Measurements from ENCODE around the gene ABCC1. TPM values are rescaled to one million over a fixed set of nuclear protein-coding genes. Genes with fewer than 3 reads are reported as not detected.

The ABCC1 gene
- total and polyA plus RNA-seq, 2 of the 8 experiments (the other 6 are each of a cell fraction or from before 2014, with no cell fraction given), result 42.6 to 66.8 TPM

DNA sequence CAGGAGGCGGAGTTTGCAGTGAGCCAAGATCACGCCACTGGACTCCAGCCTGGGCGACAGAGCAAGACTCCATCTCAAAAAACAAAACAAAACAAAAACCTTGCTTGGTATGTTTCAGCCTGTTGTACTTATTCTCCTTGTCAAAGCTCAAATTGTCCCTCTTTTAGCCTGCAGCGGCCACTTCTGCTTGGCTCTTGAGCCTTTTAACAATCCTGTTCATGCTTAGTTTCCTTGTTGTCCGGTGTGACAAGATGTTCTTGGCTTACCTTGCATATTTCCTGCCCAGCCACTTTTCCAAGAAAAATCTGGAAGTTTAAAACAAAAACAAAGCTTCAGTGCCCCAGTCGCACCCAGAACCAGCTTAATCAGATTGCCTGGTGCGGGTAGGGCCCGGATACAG lies 81.0 kb downstream of the ABCC1 start:
- Histone ChIP-seq H4K20me1 (replicated peaks in 1 of 2; ENCODE audit: control insufficient read depth in 1 of 2, insufficient read depth in 2 of 2, low read length in 2 of 2) (peaks cover 2 to 3% of the 10 kb centered on the region in 2 experiments), H2AK5ac (ENCODE audit: low read depth, low read length) (no peak overlapping the region), H3K14ac (ENCODE audit: insufficient read length) (no peak overlapping the region), H3K4me1 (replicated peaks in 1 of 4; ENCODE audit: control insufficient read depth in 3 of 4, insufficient read depth in 4 of 4, low read length in 3 of 4) (peaks cover 0 to 2% (median 0%) of the 10 kb centered on the region in 4 experiments; a peak in 1 of 7 replicates), H4K8ac (ENCODE audit: extremely low read depth, insufficient read depth, low read length) (no peak overlapping the region), H2BK5ac (ENCODE audit: low read depth, low read length) (no peak overlapping the region), H2BK120ac (replicated peaks; ENCODE audit: low read depth, low read length) (no peak overlapping the region), H3K4me2 (ENCODE audit: insufficient read depth in 1 of 2, low read depth in 2 of 2, low read length in 2 of 2) (no peak overlapping the region), H3K4ac (replicated peaks; ENCODE audit: insufficient read length, low read depth, low read length) (no peak overlapping the region), H2BK15ac (ENCODE audit: low read length) (no peak overlapping the region), H3K18ac (ENCODE audit: extremely low read depth, low read length) (no peak overlapping the region), H3K79me1 (ENCODE audit: low read depth, low read length) (no peaks in the 10 kb centered on the region; the same call in none of the 2 replicates), H4K91ac (replicated peaks; ENCODE audit: insufficient read length, low read length) (no peak overlapping the region), H3K4me3 (ENCODE audit: extremely low read depth in 1 of 4, insufficient read depth in 2 of 4, low read depth in 3 of 4, low read length in 4 of 4) (no peak overlapping the region), H3K79me2 (ENCODE audit: control insufficient read depth in 1 of 2, insufficient read depth in 2 of 2, low read length in 2 of 2) (peaks cover 0 to 4% of the 10 kb centered on the region in 2 experiments; a peak in 2 of 4 replicates), H2BK12ac (ENCODE audit: low read depth, low read length) (no peak overlapping the region), H2AFZ (ENCODE audit: low read length) (no peak overlapping the region), H2BK20ac (ENCODE audit: low read length) (no peak overlapping the region), H3K9ac (replicated peaks in 1 of 4; ENCODE audit: extremely low read depth in 1 of 4, low read depth in 3 of 4, low read length in 3 of 4) (no peak overlapping the region), H3K36me3 (ENCODE audit: control insufficient read depth in 2 of 4, insufficient read depth in 4 of 4, low read length in 3 of 4) (peaks cover 0 to 12% (median 0%) of the 10 kb centered on the region in 4 experiments; a peak in 3 of 8 replicates), H3K23me2 (ENCODE audit: low read depth, low read length) (no peaks in the 10 kb centered on the region), H3K23ac (ENCODE audit: insufficient read length) (no peak overlapping the region), H3K56ac (replicated peaks; ENCODE audit: insufficient read length, low read depth, low read length) (no peak overlapping the region), H3K27me3 (replicated peaks in 1 of 4; ENCODE audit: control insufficient read depth in 3 of 4, extremely low read depth in 1 of 4, insufficient read depth in 3 of 4, low read length in 3 of 4) (no peaks in the 10 kb centered on the region), H3K9me3 (ENCODE audit: insufficient read depth in 2 of 2, low read depth in 1 of 2, low read length in 1 of 2) (no peaks in the 10 kb centered on the region), H3K27ac (ENCODE audit: low read depth, low read length) (no peak overlapping the region), H4K5ac (ENCODE audit: insufficient read length, low read depth, low read length) (no peak overlapping the region)
- ChIA-PET POLR2A (ENCODE audit: partially characterized antibody) (interaction anchor here (1.2 to 1.4 kb wide), 2 partner anchors 8 to 11 kb away, joined by 3 read pairs; no protein-coding TSS in a partner anchor), CTCF (ENCODE audit: partially characterized antibody) (interaction anchor here (0.8 to 2.9 kb wide), 2 partner anchors 156 to 264 kb away, joined by 4 to 7 read pairs; no protein-coding TSS in a partner anchor)
- FAIRE-seq (no peak), DNase-seq (ENCODE audit: low read depth in 1 of 2, low spot score in 2 of 2) (no peak)
- TF ChIP-seq PHF8 (conservative IDR thresholded peaks at IDR 0.05; ENCODE audit: low read depth, low read length) (no peak), SIRT6 (IDR thresholded peaks at IDR 0.05; ENCODE audit: low read length) (no peak), POU5F1 (IDR thresholded peaks at IDR 0.05; ENCODE audit: low read depth, low read length) (no peak), SIN3A (conservative IDR thresholded peaks at IDR 0.05 in 1 of 2, IDR thresholded peaks at IDR 0.05 in 1 of 2; ENCODE audit: low read depth in 1 of 2, low read length in 2 of 2) (no peak), RBBP5 (IDR thresholded peaks at IDR 0.05; ENCODE audit: borderline replicate concordance, low read depth, low read length) (no peak)
- WGBS, 2 experiments (ENCODE audit: extremely low coverage in 1 of 2, insufficient coverage in 1 of 2, insufficient read length in 1 of 2, insufficient replicate concordance in 2 of 2, low coverage in 1 of 2, low lambda C conversion rate in 2 of 2, missing lambda C conversion rate in 1 of 2), result 93% methylated on average over 8 of the region's 8 CpGs; no CpG with 5 or more reads in 1 of the 2 experiments
